ENCODE results near the gene ADAR. TPM values are rescaled to one million over a fixed set of nuclear protein-coding genes. Genes with fewer than 3 reads are reported as not detected.
A peak's percentile ranks its signal among the peaks of the same experiment; 100 is the strongest.

Gene ADAR
- total and polyA plus RNA-seq, 5 donors from 2014 or later = 94.6 to 264 (median 110) TPM

GRCh38 chr1:154579374-154579773 lies 28.6 kb downstream of the ADAR start:
- H3K9me3 Mint-ChIP-seq = no peaks in the 10 kb centered on the region
- H3K36me3 Mint-ChIP-seq = peaks cover 29% of the 10 kb centered on the region
- H3K4me1 Mint-ChIP-seq = peaks cover 0 to 5% (median 0%) of the 10 kb centered on the region in 4 donors
- no peaks in the 10 kb centered on the region for H3K27me3 Mint-ChIP-seq
- H3K27ac Mint-ChIP-seq = no peak overlapping the region
- H3K4me3 Mint-ChIP-seq = no peak overlapping the region
- H3K27ac ChIP-seq (ENCODE audit: insufficient read depth, low read length, poor library complexity, severe bottlenecking) = no peak overlapping the region
- DNase-seq (no peak), ATAC-seq (ENCODE audit: low read depth in 2 of 2) (no peak)
- H3K9me3 ChIP-seq (ENCODE audit: control insufficient read depth in 2 of 2, low read length in 2 of 2) = no peaks in the 10 kb centered on the region
- H3K36me3 ChIP-seq (ENCODE audit: control insufficient read depth, insufficient read depth, low read length) = peaks cover 58% of the 10 kb centered on the region
- H3K4me3 ChIP-seq (ENCODE audit: low read depth, low read length) = no peak overlapping the region
- no peaks in the 10 kb centered on the region for H3K27me3 ChIP-seq (ENCODE audit: control insufficient read depth, insufficient read depth, low read length)
- H3K4me1 ChIP-seq (ENCODE audit: control insufficient read depth, insufficient read depth, low read length, poor library complexity, severe bottlenecking) = no peaks in the 10 kb centered on the region

- H3K4me3 Mint-ChIP-seq = no peak overlapping the region
- peaks cover 2% of the 10 kb centered on the region for H3K27me3 Mint-ChIP-seq
- ATAC-seq (ENCODE audit: low read depth in 2 of 2) (no peak), DNase-seq (no peak)
- Histone ChIP-seq H3K9me3 (ENCODE audit: control insufficient read depth in 2 of 2, low read length in 2 of 2) (no peaks in the 10 kb centered on the region), H3K36me3 (ENCODE audit: control insufficient read depth, insufficient read depth, low read length) (peaks cover 45% of the 10 kb centered on the region), H3K27ac (ENCODE audit: insufficient read depth, low read length, poor library complexity, severe bottlenecking) (no peak overlapping the region), H3K27me3 (ENCODE audit: control insufficient read depth, insufficient read depth, low read length) (no peaks in the 10 kb centered on the region), H3K4me3 (ENCODE audit: low read depth, low read length) (no peak overlapping the region), H3K4me1 (ENCODE audit: control insufficient read depth, insufficient read depth, low read length, poor library complexity, severe bottlenecking) (no peaks in the 10 kb centered on the region)
- peaks cover 0 to 5% (median 0%) of the 10 kb centered on the region in 4 donors for H3K4me1 Mint-ChIP-seq
- peak overlapping the region in 1 of 3 donors; percentile 38 for H3K27ac Mint-ChIP-seq
- peaks cover 22% of the 10 kb centered on the region for H3K36me3 Mint-ChIP-seq
- H3K9me3 Mint-ChIP-seq = peaks cover 0 to 2% (median 0%) of the 10 kb centered on the region in 7 donors
Measured at GRCh38 chr1:154578058-154578418, 29.9 kb downstream of the ADAR start.

DNA sequence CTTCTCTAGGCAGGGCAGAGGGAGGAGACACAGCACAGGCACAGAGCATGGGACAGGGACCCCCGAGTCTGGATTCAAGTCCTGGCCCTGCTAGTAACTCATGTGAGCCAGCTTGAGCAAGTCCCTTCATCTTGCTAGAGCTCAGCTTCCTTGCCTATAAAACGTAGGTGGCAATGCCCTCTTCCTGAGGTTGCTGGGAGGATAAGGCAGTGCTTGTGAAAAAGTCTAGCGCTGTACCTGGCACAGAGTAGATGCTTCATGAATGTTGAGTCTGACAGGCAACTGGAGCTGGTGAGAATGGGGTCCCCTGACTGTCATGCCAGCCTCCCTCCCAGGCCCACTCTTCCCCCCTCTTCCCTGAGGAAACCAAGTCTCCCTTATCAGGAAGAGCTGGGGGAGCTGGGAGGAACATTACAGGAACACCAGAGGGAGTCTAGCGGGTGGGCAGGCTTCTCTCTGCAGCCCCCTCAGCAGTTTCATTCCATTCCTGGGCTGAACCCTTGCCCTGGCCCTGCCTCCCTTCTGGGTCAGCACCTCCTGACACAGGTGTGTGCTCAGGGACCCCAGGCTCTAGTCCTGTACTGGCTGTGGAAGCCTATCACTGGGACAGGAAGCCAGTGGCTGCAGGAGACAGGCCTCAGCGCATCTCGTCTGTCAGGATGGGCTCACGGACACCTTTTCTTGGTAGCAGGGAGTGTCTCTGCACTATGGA lies 30.5 kb downstream of the ADAR start:
- no peaks in the 10 kb centered on the region for H3K27me3 ChIP-seq (ENCODE audit: control insufficient read depth, insufficient read depth, low read length)
- Mint-ChIP-seq H3K27ac (peak overlapping the region in 1 of 3 donors; percentile 66), H3K9me3 (peaks cover 0 to 2% (median 0%) of the 10 kb centered on the region in 7 donors), H3K36me3 (peaks cover 22% of the 10 kb centered on the region), H3K27me3 (peaks cover 7% of the 10 kb centered on the region), H3K4me1 (peaks cover 0 to 5% (median 0%) of the 10 kb centered on the region in 4 donors), H3K4me3 (no peak overlapping the region)
- no peak overlapping the region for H3K4me3 ChIP-seq (ENCODE audit: low read depth, low read length)
- no peaks in the 10 kb centered on the region for H3K9me3 ChIP-seq (ENCODE audit: control insufficient read depth in 2 of 2, low read length in 2 of 2)
- no peaks in the 10 kb centered on the region for H3K4me1 ChIP-seq (ENCODE audit: control insufficient read depth, insufficient read depth, low read length, poor library complexity, severe bottlenecking)
- ATAC-seq (ENCODE audit: low read depth in 2 of 2) (no peak), DNase-seq (no peak)
- H3K27ac ChIP-seq (ENCODE audit: insufficient read depth, low read length, poor library complexity, severe bottlenecking) = no peak overlapping the region
- H3K36me3 ChIP-seq (ENCODE audit: control insufficient read depth, insufficient read depth, low read length) = peaks cover 39% of the 10 kb centered on the region

DNA sequence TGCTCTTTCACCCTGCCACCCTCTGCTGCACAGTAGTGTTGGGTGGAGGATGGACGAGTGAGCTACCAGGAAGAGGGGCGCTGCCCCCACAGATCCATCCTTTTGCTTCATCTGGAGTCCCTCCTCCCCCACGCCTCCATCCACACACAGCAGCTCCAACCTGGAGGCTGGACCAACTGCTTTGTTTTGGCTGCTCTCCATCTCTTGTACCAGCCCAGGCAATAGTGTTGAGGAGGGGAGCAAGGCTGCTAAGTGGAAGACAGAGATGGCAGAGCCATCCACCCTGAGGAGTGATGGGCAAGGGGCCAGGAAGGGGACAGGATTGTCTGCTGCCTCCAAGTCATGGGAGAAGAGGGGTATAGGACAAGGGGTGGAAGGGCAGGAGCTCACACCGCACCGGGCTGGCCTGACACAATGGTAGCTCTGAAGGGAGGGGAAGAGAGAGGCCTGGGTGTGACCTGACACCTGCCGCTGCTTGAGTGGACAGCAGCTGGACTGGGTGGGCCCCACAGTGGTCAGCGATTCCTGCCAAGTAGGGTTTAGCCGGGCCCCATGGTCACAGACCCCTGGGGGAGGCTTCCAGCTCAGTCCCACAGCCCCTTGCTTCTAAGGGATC lies 31.9 kb downstream of the ADAR start:
- Mint-ChIP-seq H3K9me3 (peaks cover 0 to 2% (median 0%) of the 10 kb centered on the region in 7 donors), H3K27me3 (peaks cover 9% of the 10 kb centered on the region), H3K4me3 (no peak overlapping the region), H3K36me3 (peaks cover 15% of the 10 kb centered on the region), H3K27ac (peak overlapping the region in 1 of 3 donors; percentile 93), H3K4me1 (peaks cover 0 to 5% (median 0%) of the 10 kb centered on the region in 4 donors)
- H3K27me3 ChIP-seq (ENCODE audit: control insufficient read depth, insufficient read depth, low read length) = no peaks in the 10 kb centered on the region
- no peak for DNase-seq
- no peak for ATAC-seq (ENCODE audit: low read depth in 2 of 2)
- peaks cover 26% of the 10 kb centered on the region for H3K36me3 ChIP-seq (ENCODE audit: control insufficient read depth, insufficient read depth, low read length)
- no peak overlapping the region for H3K4me3 ChIP-seq (ENCODE audit: low read depth, low read length)
- no peaks in the 10 kb centered on the region for H3K9me3 ChIP-seq (ENCODE audit: control insufficient read depth in 2 of 2, low read length in 2 of 2)
- H3K27ac ChIP-seq (ENCODE audit: insufficient read depth, low read length, poor library complexity, severe bottlenecking) = no peak overlapping the region
- no peaks in the 10 kb centered on the region for H3K4me1 ChIP-seq (ENCODE audit: control insufficient read depth, insufficient read depth, low read length, poor library complexity, severe bottlenecking)

- no peak for DNase-seq
- Histone ChIP-seq H3K27me3 (ENCODE audit: control insufficient read depth, insufficient read depth, low read length) (no peaks in the 10 kb centered on the region), H3K36me3 (ENCODE audit: control insufficient read depth, insufficient read depth, low read length) (peaks cover 19% of the 10 kb centered on the region), H3K4me3 (ENCODE audit: low read depth, low read length) (no peak overlapping the region), H3K27ac (ENCODE audit: insufficient read depth, low read length, poor library complexity, severe bottlenecking) (no peak overlapping the region), H3K4me1 (ENCODE audit: control insufficient read depth, insufficient read depth, low read length, poor library complexity, severe bottlenecking) (no peaks in the 10 kb centered on the region), H3K9me3 (ENCODE audit: control insufficient read depth in 2 of 2, low read length in 2 of 2) (no peaks in the 10 kb centered on the region)
- Mint-ChIP-seq H3K4me3 (no peak overlapping the region), H3K27ac (peak overlapping the region in 2 of 3 donors; percentile 52 to 93), H3K9me3 (peaks cover 0 to 2% (median 0%) of the 10 kb centered on the region in 7 donors), H3K4me1 (peaks cover 0 to 5% (median 0%) of the 10 kb centered on the region in 4 donors), H3K36me3 (peaks cover 12% of the 10 kb centered on the region), H3K27me3 (peaks cover 9% of the 10 kb centered on the region)
- no peak for ATAC-seq (ENCODE audit: low read depth in 2 of 2)
Measured at GRCh38 chr1:154575147-154575927, 32.6 kb downstream of the ADAR start.

GRCh38 chr1:154574716-154575115 lies 33.3 kb downstream of the ADAR start:
- H3K27ac ChIP-seq (ENCODE audit: insufficient read depth, low read length, poor library complexity, severe bottlenecking) = no peak overlapping the region

DNA sequence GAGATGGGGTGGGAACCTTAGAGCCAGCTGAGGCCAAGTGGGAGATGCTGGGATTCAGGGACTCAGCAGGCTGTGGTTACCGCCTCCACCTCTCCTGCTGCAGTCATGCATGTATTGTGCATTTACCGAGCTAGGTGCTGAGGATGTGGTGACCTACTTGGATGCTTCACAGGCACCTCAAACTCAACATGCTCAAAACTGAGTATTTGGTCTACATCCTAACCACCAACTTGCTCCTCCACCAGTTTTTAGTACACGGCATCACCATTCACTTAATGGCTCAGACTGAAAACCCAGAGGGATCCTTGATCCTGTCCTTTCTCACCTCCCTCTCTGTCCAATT lies 34.8 kb downstream of the ADAR start:
- no peaks in the 10 kb centered on the region for H3K36me3 ChIP-seq (ENCODE audit: control insufficient read depth, insufficient read depth, low read length)
- no peak for DNase-seq
- peaks cover under 1% of the 10 kb centered on the region for H3K4me1 ChIP-seq (ENCODE audit: control insufficient read depth, insufficient read depth, low read length, poor library complexity, severe bottlenecking)
- H3K27ac ChIP-seq (ENCODE audit: insufficient read depth, low read length, poor library complexity, severe bottlenecking) = no peak overlapping the region
- Mint-ChIP-seq H3K4me1 (peaks cover 0 to 5% (median 2%) of the 10 kb centered on the region in 4 donors), H3K9me3 (peaks cover 0 to 2% (median 0%) of the 10 kb centered on the region in 7 donors), H3K27me3 (peaks cover 10% of the 10 kb centered on the region), H3K27ac (no peak overlapping the region), H3K4me3 (no peak overlapping the region), H3K36me3 (no peaks in the 10 kb centered on the region)
- no peak overlapping the region for H3K4me3 ChIP-seq (ENCODE audit: low read depth, low read length)
- H3K27me3 ChIP-seq (ENCODE audit: control insufficient read depth, insufficient read depth, low read length) = peaks cover 3% of the 10 kb centered on the region
- ATAC-seq (ENCODE audit: low read depth in 2 of 2) = no peak
- no peaks in the 10 kb centered on the region for H3K9me3 ChIP-seq (ENCODE audit: control insufficient read depth in 2 of 2, low read length in 2 of 2)

More at GRCh38 chr1:154574716-154575115, 33.3 kb downstream of the ADAR start:
- peak overlapping the region in 1 of 3 donors; percentile 52 for H3K27ac Mint-ChIP-seq
- peaks cover 0 to 5% (median under 1%) of the 10 kb centered on the region in 4 donors for H3K4me1 Mint-ChIP-seq
- DNase-seq = no peak
- H3K27me3 Mint-ChIP-seq = peaks cover 9% of the 10 kb centered on the region
- H3K36me3 Mint-ChIP-seq = peaks cover 10% of the 10 kb centered on the region
- H3K9me3 Mint-ChIP-seq = peaks cover 0 to 2% (median 0%) of the 10 kb centered on the region in 7 donors
- Histone ChIP-seq H3K9me3 (ENCODE audit: control insufficient read depth in 2 of 2, low read length in 2 of 2) (no peaks in the 10 kb centered on the region), H3K4me1 (ENCODE audit: control insufficient read depth, insufficient read depth, low read length, poor library complexity, severe bottlenecking) (no peaks in the 10 kb centered on the region), H3K4me3 (ENCODE audit: low read depth, low read length) (no peak overlapping the region), H3K27me3 (ENCODE audit: control insufficient read depth, insufficient read depth, low read length) (no peaks in the 10 kb centered on the region), H3K36me3 (ENCODE audit: control insufficient read depth, insufficient read depth, low read length) (peaks cover 14% of the 10 kb centered on the region)
- no peak for ATAC-seq (ENCODE audit: low read depth in 2 of 2)
- H3K4me3 Mint-ChIP-seq = no peak overlapping the region

Measured in CD4-positive, CD25-positive, alpha-beta regulatory T cell (primary cell).